Measurements from ENCODE around the gene SDC3.

Gene SDC3

GRCh38 chr1:30928171-30928570, 19.6 kb upstream of the SDC3 start:
- DNase-seq (ENCODE audit: low spot score), result no peak

DNA sequence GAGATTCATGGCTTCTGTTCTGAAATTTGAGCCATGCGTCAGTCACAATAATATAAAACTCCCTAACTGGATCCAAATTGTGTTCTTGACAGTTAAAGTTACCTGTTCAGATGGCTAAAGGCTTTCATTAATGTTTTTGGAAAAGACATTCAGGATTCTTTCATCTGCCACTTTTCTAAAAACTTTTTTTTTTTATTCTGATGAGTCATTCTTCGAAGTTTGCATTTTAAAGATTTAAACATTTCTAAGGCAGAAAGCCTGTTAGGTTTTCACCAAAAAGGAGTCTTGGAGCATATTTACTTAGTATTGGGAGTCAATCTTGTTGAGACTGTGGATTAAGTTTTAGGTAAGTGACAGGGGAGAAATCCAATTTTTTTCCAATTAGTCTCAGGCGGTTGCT, 18.9 kb upstream of the SDC3 start:
- DNase-seq (ENCODE audit: low spot score), result no peak

GRCh38 chr1:30923597-30923996, 15.0 kb upstream of the SDC3 start:
- no peak for DNase-seq (ENCODE audit: low spot score)

- no peak for DNase-seq (ENCODE audit: low spot score)
Measured at GRCh38 chr1:30920827-30921226, 12.3 kb upstream of the SDC3 start.

DNA sequence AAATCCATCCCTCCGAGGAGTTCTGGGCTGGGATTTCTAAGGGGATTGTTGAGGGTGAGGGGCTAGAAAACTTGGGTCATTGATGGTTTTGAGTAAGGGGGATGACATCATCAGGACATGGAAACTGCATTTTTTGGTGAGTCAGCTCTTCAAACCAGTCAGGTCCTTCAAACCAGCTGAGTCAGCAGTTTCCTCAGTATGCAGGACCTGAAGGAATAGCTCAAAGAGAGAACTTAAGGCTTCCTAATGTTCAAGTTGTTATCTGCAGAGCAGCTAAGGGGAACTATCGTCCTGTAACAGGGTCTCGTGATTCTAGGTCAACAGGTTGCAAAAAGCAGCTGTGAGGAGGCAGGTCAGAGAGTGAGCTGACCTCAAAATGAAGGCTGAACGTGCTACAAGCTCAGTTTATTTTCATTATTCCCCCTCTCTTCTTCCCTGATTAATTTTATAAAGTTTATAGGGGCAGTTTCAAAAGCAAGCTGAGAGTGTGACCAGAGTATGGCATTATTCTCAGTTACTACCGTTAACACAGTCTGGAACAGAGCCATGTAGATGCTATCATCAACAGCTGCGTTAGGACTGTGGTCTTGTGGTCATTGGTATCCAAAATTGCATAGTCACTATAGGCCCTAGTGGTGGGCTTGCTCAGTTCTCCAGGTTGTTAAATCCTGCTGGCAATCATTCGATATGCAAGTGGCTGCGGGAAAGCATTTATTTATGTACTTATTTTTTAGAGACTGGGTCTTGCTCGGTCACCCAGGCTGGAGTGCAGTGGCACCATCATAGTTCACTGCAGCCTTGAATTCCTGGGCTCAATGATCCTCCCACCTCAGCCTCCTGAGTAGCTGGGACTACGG, 10.7 kb upstream of the SDC3 start:
- DNase-seq (ENCODE audit: low spot score), result peak; percentile 44

- no peak for DNase-seq (ENCODE audit: low spot score)
Measured at GRCh38 chr1:30916296-30916695, 7.7 kb upstream of the SDC3 start.

DNA sequence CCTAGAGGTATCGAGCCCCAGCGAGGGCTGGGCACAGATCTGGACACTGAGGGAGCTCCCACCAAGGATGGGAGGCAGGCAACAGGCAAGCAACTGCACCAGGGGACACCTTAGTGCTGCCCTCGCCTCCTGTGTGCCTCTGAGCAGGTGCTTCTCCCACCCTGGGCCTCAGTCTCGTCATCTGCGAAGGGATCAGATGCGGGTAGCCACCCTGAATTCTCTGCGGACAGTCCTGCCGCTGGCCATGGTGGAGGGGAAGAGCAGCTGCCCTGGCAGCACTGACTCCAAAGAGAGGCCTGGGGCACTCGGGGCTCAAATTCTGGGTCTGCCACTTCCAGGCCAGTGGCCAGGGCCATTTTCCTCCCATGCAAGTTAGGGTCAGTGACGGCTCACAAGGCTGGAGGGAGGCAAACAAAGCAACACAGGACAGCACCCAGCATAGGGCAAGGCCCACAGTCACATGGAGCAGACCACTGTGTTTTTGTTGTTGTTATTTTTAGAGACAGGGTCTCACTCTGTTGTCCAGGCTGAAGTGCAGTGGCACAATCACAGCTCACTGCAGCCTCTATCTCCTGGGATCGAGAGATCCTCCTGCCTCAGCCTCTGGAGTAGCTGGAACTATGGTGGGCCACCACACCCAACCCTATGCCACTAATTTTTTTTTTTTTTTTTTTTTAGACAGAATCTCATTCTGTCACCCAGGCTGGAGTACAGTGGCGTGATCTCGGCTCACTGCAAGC, 7.1 kb upstream of the SDC3 start:
- no peak for DNase-seq (ENCODE audit: low spot score)

GRCh38 chr1:30914931-30915330, 6.4 kb upstream of the SDC3 start:
- DNase-seq (ENCODE audit: low spot score), result no peak

GRCh38 chr1:30914587-30914922, 6.0 kb upstream of the SDC3 start:
- DNase-seq (ENCODE audit: low spot score), result no peak

DNA sequence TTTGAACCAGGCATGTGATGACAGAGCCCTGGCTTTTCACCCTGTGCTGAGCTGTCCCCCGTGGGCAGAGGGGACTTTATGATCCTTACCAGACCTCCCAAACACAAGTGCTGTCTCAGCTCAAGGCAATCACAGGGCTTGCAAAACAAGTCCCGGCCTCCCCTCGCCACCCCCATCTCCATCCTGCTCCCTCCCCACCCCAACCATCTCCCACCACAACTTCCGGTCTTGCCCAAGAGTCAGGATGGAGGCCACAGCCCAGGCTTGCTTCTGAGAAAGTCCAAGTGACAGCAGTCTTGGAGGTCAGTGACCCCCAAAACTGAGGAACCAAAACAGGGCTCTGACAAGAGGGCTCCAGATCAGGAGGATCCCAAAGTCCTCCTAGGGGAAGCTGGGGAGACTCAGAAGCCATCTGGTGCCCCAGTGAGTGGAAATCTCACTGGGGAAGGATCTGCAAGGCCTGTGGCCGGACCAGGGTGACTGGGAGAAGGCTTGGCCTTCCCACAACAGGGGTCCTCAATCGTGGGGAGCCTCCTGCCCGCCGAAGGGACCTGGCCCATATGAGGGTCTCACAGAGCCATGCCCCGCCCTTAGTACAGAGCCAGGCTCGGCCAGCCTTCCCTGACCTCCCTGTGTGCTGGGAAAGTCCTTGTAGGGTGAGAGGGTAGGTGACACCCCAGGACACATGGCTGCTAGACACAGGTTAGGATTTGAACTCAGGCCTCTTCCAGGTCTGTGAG, 4.5 kb upstream of the SDC3 start:
- DNase-seq (ENCODE audit: low spot score), result no peak

- DNase-seq (ENCODE audit: low spot score), result no peak
Measured at GRCh38 chr1:30912224-30912623, 3.7 kb upstream of the SDC3 start.

DNA sequence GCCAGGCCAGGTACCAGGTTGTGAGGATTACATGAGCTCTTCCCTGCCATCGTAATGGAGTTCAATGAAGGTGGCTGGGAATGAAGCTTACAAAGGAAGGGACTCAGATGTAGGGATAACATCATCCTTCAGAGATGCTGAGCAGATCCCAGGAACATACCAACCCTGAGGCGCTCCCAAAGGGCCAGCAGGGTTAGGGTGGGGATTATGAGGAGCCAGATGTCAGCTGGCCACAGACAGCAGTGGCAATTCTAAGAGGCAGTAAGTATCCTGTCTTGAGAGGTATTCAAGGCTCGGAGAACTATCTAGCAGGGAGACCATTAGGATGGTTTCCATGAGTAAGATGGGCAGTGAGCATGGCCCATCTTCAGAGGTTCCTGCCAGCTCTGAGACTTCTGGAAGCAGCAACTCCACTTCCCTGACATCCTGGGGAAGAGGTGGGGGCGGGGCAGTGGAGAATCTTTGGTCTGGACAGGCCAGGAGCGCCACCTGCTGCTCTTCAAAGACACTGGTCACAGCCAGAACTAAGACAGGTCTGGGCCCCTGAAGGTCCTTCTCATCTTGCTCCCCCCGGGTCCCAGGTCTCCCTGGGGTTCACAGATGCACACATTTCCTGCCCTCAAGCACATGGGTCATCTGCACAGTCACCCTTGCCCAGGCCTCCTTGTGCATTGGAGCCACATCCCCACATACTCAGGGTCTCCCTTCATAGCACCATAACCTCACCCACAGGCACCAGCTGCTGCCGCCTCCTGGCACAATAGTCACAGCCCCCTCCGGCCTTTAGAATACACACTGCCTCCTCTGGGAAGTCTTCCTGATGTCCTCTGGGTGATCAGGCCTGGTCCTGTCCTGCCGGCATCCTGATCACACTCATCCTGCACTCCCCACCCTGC, 2.7 kb upstream of the SDC3 start:
- DNase-seq (ENCODE audit: low spot score), result peak; percentile 61

DNA sequence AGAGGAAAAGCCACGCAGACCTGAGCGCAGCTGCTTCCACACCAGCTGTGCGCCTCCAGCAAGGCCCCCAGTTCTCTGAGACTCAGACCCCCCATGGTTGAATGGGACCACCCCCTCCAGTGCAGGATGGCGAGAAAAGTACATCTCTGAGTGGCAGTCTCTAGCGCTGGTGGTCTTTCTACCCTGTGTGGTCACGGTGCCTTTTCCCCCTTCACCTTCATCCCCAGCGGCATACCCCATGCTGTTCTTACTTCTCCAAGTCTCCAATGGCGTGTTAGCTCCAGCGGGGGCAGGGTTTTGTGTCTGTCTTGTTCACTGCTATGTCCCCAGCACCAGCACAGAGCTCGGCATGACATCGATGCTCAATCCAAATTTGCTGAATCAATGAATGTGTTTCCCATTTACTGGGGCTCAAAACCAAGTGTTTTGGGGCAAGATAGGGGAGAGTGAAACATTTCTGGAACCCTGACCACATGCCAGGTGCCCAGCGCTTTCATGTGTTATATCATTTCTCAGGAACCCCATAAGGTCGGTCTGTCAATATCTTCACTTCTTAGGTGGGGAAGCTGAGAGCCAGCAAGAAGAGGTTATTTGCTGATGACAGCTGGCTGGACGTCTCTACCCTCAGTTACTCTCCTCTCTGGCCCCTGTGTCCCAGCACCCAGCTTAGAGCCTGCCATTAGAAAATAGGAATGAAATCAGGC, 959 bp upstream of the SDC3 start:
- DNase-seq (ENCODE audit: low spot score), result no peak

- no peak for DNase-seq (ENCODE audit: low spot score)
Measured at GRCh38 chr1:30908316-30908695, 252 bp downstream of the SDC3 start.

GRCh38 chr1:30907481-30908315, 860 bp downstream of the SDC3 start:
- no peak for DNase-seq (ENCODE audit: low spot score)

DNA sequence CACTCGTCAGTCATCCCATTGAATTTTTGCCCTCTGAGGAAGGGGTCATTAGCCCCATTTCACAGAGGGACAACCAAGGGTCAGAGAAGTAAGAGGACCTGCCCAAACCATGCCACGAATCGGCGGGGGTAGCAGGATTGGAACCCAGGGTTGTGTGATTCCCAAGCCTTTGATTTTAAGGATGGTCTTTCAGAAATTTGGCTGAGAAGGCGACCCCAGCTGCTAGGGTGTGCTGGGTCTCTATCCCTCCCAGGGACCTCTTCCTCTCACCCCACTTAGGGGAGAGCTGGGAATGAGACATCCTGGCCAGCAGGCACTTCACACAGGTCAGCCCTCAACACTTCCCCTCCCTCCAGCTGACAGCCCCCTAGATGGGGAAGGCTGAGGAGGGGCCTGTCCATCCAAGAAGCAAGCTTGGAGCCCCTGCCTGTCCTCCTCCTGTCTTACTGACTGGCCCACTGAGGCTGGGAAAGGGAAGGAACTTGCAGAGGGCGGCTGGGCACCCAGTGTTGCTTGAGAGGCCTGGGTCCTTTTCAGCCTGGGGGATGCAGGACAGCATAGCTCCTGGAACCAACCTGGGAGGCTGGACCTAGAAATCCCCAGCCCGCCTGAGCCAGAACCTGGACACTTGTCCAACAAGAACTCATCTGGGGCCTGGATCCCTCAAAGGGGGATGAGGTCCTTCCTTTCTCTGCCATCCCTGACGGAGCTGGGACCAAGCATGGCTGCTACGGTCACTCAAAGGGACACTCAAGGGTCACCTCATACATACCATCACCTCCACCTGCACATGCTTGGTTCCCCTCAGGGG, 1.7 kb downstream of the SDC3 start:
- DNase-seq (ENCODE audit: low spot score), result no peak

DNA sequence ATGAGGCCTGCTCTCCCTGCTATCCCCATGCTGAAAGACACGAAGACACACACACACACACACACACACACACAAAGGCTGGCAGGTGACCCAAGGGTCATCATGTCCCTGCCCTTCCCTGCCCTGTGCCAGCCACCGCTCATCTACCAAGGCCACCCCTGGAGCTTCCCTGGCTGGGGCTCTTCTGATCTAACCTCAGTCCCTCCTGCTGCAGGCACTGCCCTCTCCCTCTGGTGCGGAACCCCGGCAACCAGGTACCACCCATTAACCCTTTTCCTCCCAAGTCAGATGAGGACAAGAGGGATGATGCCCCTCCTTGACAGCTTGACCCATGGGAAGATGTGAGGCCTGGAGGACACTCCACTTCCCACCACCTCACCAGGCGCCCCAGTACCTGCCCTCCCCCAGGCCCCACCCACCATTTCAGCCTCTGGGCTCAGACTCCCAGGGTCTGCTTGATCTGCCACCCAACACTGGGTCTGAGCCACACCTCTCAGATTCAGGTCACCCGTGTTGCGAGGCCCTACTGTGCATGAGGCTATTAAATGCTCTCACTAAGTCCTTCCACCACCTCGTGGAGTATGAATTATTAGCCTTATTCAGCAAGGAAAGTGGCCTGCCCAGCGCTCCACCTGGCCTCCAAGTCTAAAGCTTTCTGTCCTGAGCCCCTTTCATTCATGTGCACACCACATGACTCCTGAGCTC, 2.5 kb downstream of the SDC3 start:
- DNase-seq (ENCODE audit: low spot score), result no peak

DNA sequence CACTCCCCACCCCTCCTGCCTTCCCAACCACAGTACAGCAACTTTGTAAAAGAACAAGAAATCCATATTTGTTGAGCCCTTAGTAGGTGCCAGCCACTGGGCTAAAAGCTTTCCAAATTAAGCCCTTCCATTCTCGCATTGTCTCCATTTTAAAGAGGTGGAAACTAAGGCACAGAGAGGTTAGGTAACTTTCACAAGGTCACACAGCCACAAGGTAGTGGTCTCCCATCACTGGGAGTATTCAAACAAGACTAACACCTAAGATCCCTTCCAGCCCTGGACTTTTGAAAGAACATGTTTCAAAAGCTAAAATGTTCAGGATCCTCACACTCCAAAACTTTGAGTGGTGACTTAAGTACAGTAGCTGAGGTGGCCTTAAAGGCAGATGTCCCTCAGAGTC, 3.2 kb downstream of the SDC3 start:
- no peak for DNase-seq (ENCODE audit: low spot score)

DNA sequence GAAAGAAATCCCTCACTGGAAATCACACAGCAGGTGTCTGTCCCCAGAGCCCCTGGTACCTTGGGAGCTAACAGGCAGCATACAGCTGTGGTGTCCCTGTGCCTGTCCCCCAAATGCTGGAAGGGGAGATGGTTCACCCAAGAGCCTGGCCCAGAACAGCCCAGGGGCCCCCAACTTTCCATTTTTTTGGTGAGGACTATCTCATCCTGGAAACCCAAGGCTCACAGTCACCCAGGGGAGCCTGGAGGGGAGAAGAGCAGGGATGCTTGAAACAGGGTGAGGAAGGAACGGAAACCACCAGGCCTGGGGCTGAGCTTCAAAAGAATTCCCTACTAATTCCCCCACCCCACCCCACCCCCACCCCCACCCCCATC, 3.6 kb downstream of the SDC3 start:
- no peak for DNase-seq (ENCODE audit: low spot score)

Data from hematopoietic multipotent progenitor cell treated with erythropoietin and hydrocortisone succinate and interleukin-3 and kit ligand, for 17 days (in vitro differentiated cells).